GM18867 (cell line): ENCODE measurements around the gene NODAL.

ENCODE experiments used
- ATAC-seq: cut with Tn5 transposase; IDR thresholded peaks from one replicate; pipeline ENCODE4 v1.9.1; 2021; ENCODE audit warnings: mild to moderate bottlenecking, moderate library complexity; ENCODE audit not compliant: unreplicated experiment

Gene NODAL

DNA sequence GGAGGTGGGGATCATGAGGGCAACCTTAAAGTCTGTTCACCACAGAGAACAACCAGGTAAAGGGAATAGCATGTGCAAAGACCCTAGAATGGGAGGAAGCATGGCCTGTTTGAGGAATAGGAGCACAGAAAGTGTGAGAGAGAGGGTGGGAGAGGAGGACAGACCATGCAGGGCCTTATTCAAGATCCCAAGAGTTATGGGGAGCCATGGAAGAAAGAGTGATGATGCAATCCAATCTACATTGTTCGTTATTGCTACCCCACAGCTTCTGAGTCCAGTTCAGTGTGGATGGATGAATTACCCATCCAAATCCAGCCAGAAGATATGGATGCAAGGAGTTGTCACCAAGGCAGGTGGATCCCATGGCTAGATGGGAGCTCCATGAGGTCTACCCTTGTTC is 45.3 kb downstream of the NODAL start:
- ATAC-seq = no peak

DNA sequence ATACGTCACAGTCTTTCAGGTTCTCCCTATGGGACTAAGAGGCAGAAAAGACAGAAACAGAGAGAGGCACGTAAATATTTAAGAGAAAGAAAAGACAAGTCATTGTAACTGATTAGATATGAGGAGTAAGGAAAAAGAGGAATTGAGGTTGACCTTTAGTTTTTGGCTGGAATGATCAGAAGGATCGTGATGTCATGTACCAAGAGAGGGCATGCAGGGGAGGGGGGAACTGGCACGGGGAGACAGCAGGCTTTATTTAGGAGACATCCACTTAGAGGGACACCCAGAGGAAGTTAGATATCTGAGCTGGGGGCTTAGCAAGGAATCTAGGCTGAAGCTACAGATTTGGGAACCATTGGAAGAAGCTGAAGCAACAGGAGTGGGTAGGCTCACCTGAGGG is 49.8 kb downstream of the NODAL start:
- no peak for ATAC-seq
